Measurements from ENCODE around the gene ZNF2. TPM values are rescaled to one million over a fixed set of nuclear protein-coding genes. Genes with fewer than 3 reads are reported as not detected.

Gene ZNF2
- total RNA-seq = 2.8 and 3.5 TPM in 2 replicates

DNA sequence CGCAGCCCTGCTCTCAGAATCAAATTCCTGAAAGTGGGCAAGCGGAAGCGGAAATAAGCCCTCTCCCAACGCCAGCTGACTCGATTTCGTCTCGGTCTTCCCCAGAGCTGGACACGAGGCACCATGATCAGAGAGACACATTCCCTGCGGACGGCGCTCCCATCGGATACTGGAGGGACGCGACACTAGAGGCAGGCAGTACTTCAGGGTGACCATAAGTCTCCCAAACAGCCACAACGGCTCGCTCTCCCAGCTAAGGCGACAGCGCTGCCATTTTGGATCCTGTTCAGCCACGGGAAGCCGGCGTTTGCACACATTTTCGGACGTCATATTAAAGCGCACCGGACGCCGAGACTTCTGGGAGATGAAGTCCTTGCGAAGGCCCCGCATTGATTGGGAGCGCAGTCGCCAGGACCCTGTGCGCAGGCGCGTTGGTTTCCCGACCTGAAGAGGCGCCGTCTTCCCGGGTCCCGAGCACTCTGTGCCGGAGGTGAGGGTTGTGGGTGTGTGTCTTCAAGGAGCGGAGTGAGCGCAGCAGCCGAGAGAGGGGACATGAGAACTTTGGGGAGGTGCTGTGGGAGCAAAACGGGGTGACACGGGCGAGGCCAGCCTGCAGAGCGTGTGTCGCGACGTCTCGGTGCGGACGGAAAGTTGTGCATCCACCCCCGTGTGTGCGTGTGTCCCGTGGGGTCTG, at the start of gene ZNF2:
Gene ZNF2, plus strand, starts transcription at position 439 of the 694 bp plus-strand sequence. CDS start 10,418 bp downstream, outside the sequence.

DNA sequence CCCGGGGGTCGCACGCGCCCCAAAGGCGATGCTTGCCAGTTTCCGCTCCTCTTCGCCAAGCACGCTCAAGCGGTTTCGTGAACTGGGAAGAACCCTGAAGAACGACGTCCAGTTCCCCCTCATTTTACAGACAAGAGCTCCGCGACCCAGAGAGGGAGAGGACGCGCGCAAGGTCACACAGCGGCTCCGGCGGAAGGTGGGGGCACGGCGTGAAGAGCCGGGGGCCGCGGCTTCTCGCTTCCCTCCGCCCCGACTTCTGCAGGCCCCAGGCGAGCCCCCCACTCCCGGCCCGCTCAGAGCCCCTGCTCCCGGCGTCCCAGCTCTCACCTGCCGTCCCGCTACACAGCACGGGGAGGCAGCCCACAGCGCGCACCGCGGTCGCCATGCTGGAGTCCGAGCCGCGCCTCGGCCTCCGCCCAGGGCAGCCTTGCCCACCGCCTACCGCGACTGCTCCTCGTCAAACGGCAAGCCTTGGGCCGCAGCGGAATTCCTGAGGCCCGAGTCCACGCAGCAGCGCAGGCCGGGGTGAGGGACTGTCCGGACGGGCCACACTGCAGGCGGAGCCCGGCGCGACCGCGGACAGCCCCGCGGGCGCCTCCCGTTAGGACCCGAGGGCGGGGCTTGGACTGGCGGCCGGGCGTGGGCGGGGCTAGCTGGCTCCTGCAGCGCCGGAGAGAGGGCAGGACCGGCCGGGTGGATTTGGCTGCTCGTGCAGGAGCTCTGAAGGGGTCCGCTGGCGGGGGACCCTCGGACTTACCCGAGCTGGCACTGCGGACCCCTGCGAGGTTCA, 44.0 kb upstream of the ZNF2 start, which contains the start of gene MRPS5:
Gene MRPS5, minus strand, starts transcription at position 402 of the 790 bp plus-strand sequence. Its CDS starts 17 bp downstream, at position 385.

DNA sequence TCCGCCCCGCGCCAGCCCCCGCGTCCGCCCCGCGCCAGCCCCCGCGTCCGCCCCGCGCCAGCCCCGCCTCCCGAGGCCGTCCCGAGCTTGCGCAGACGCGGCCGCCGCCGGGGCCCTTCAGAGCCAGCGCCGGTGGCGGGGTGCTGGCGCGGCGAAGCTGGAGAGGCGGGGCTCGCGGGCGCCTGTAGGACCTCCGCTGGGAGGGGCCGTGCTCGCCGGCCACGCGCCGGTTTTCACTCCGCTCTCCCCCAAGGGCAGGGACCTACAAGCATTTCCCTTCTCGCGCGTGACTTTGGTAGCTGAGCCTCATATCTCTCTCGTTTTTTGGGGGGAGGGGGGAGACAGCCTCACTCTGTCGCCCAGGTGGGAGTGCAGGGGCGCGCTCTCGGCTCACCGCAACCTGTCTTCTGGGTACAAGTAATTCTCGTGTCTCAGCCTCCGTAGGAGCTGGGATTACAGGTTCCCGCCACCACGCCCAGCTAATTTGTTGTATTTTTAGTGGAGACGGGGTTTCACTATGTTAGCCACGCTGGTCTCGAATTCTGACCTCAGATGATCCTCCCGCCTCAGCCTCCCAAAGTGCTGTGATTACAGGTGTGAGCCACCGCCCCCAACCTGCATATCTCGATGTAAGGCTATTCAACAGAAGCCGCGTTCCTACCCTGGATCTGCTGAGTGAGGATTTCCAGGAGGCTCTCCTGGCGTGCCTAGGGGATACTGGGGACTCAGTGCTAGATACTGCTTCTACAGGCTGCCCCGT, 5.7 kb upstream of the ZNF2 start, which contains the start of gene ZNF514:
Gene ZNF514, minus strand, starts transcription at position 159 of the 760 bp plus-strand sequence. CDS start 6,595 bp downstream, outside the sequence.

DNA sequence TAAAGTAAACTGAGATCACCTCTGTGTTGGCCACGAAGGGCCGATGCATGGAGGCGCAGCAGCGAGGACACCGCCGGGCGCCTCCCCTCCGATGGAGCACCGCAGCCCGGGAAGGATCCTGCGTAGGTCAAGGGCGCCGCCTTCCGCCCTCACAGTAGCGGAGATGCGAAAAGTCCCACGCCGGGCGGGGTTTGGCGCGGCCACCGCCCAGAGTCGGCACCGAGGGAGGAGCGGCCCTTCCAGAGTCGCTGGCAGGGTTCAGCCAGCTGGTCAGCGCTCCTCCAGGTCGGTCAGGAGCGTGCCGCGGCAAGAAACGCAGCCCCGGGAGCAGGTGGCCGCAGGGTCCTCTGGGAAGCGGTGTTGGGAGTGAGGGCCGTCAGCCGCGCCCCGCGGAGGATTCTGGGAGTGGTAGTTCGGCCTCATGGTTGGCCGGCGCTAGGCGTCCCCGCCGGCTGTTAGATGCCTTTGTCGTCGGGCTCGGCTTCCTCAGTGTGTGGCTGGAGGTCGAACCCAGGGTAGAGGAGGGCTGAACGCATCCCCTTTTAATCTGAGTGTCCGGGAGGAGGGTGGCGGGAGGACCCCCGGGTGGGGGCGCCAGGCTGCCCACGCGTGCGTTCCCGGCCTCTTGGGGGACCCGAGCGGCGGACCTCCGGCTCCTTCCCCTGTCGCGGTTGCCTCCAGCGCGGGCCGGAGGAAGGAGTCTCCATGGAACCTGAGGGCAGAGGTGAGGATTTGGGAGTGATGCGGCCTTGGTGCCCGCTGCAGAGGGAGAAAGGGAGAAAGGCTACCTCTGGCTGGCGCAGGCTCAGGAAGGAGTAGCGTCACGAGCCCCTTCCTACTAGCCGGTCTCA, 41.7 kb downstream of the ZNF2 start, which contains the start of gene ZNF892:
Gene ZNF892, plus strand, starts transcription at position 411 of the 851 bp plus-strand sequence. Its CDS starts 295 bp downstream, at position 706.

Other genes with a start within 250 kb of the ZNF2 start
- not detected in 2 replicates for gene MAL, start 140.1 kb upstream of the ZNF2 start, total RNA-seq
- gene MRPS5, start 44.0 kb upstream of the ZNF2 start, total RNA-seq = 50.9 and 53.6 TPM in 2 replicates
- gene ZNF514, start 6.0 kb upstream of the ZNF2 start, total RNA-seq = 2.6 and 5.0 TPM in 2 replicates
- 1.2 and 3.2 TPM in 2 replicates for gene ZNF892, start 41.7 kb downstream of the ZNF2 start, total RNA-seq
- gene PROM2, start 108.6 kb downstream of the ZNF2 start, total RNA-seq = under 0.01 TPM in 1 of 2 replicates, not detected in the other
- gene KCNIP3, start 131.5 kb downstream of the ZNF2 start, total RNA-seq = 4.6 and 11.0 TPM in 2 replicates
- gene FAHD2A, start 236.9 kb downstream of the ZNF2 start, total RNA-seq = 25.1 and 36.7 TPM in 2 replicates